Activated CD4-positive, alpha-beta T cell treated with anti-CD3 and anti-CD28 coated beads, Interleukin-2, amount 10 ng/mL, durations not matched to agents 24 days and 14 days (primary cell): ENCODE measurements around the gene UBE2H. TPM values are rescaled to one million over a fixed set of nuclear protein-coding genes. Genes with fewer than 3 reads are reported as not detected.
"Not testable (repeated sequence)": the region's sequence is repeated elsewhere in the genome, so short reads cannot be mapped to it uniquely, and the experiment has no call there.

ENCODE experiments used
- DNase-seq: peaks from one replicate; pipeline ENCODE4 v3.0.0; 2022
- H3K27ac Mint-ChIP-seq: one replicate; pipeline ENCODE4 v1.8.0; 2022; ENCODE audit warnings: mild to moderate bottlenecking, mixed read lengths
- H3K27me3 Mint-ChIP-seq: one replicate; pipeline ENCODE4 v1.8.0; 2022; ENCODE audit warnings: mixed read lengths
- H3K36me3 Mint-ChIP-seq: one replicate; pipeline ENCODE4 v1.8.0; 2022; ENCODE audit warnings: low read depth, mild to moderate bottlenecking, mixed read lengths
- H3K4me1 Mint-ChIP-seq: one replicate; pipeline ENCODE4 v1.8.0; 2021; ENCODE audit warnings: mixed read lengths
- H3K4me3 Mint-ChIP-seq: one replicate; pipeline ENCODE4 v1.8.0; 2022; ENCODE audit warnings: mild to moderate bottlenecking, moderate library complexity, mixed read lengths
- H3K9me3 Mint-ChIP-seq: one replicate; pipeline ENCODE4 v1.8.0; 2021; ENCODE audit warnings: mixed read lengths
- intact Hi-C: fragments of 100-400 bp; cut with micrococcal nuclease; formaldehyde crosslinking; loops from one replicate; pipeline ENCODE4 v1.15.1; 2023
- total RNA-seq: library from RNA; stranded (reverse); gene quantifications from 2 replicates; pipeline ENCODE4 v1.2.3, GENCODE V29; 2022

Gene UBE2H
- 21.7 and 24.2 TPM in 2 replicates for total RNA-seq

DNA sequence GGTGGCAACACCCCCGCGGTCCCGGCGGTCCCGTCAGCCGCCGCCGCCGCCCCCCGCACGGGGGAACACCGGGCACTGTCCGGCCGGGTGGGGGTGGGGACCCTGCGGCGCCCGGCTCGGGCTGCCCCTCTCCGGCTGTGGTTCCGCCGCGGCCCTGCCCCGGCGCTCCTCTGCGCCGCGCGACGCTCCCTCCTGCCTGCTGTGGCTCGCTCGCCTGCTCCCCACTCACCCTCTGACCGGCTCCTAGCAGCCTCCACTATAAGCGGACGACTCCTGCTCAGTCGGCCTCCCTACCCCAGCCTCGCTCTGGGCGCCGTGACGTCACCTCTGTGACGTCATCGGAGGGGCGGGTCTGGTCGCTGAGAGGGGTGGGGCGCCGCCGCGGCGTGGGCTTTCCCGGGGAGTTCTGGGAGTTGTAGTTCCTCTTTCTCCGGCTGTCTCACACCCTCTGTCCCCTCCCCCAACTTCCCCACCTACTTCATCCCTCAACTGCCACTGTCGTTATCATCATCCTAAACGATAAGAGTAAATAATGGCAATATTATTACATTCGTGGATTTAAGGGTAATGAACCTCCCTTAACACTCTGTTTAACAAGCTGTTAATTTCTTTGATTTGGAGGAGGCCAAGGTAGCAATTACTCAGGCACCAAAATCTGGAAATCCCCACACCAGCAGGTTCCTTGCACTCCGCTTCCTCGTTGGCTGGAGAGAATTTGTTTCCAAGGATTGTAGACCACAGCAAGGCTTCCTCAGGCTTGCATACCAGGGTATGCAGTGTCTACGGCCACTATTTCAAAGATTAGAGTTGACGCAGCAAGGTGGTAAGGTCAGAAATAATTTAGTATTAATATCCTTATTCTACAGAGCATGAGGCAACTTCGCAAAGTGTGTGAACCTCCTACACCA lies at the start of gene UBE2H:
Gene UBE2H, minus strand, starts transcription at position 308 of the 908 bp plus-strand sequence. CDS start 405 bp downstream, outside the sequence.
- peak; percentile 95 for DNase-seq
- Mint-ChIP-seq H3K36me3 (peaks cover 2% of the 10 kb centered on the region), H3K4me1 (peaks cover 17% of the 10 kb centered on the region), H3K27ac (peak within 1 kb of the TSS; percentile 100), H3K9me3 (no peaks in the 10 kb centered on the region), H3K4me3 (no peak within 1 kb of the TSS), H3K27me3 (peaks cover 5% of the 10 kb centered on the region)
- intact Hi-C loops, result loop anchor here (2.0 to 5.0 kb wide), 3 partner anchors 58 to 514 kb away; partner anchors contain the start of gene NRF1

DNA sequence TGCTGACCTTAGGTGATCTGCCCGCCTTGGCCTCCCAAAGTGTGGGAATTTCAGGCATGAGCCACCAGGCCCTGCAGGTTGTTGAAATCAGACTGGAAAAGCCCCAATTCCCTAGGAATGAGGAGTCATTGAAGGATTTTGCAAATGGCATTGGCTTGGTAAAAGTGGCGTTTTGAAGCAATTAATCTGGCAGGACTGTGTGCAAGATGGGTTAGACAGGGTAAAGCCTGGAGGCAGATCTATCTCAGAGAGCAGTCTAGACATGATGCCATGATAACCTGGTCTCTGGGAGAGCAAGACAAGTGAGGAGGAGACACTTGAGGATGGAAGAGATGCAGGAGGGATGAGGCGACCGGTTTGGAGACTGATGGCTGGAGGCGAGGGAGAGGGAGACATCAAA lies 45.7 kb upstream of the UBE2H start:
- Mint-ChIP-seq H3K36me3 (no peaks in the 10 kb centered on the region), H3K4me1 (no peaks in the 10 kb centered on the region), H3K27ac (no peak overlapping the region), H3K4me3 (no peak overlapping the region), H3K9me3 (no peaks in the 10 kb centered on the region), H3K27me3 (no peaks in the 10 kb centered on the region)
- no peak for DNase-seq
- intact Hi-C loops, result no loop called here

DNA sequence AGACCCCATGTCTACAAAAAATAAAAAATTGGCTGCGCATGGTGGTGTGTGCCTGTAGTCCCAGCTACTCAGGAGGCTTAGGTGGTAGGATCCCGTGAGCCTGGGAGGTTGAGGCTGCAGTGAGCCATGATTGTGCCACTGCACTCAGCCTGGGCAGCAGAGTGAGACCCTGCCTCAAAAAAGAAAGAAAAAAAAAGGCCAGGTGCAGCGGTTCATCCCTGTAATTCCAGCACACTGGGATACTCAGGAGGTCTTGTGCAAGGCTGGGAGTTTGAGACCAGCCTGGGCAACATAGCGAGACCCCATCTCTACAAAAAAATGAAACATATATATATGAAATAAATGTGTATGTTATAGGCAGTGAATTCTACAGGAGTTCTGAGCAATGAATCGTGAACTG lies 44.5 kb upstream of the UBE2H start:
- H3K27me3 Mint-ChIP-seq, result no peaks in the 10 kb centered on the region
- no peak overlapping the region for H3K4me3 Mint-ChIP-seq
- intact Hi-C loops, result no loop called here
- no peaks in the 10 kb centered on the region for H3K36me3 Mint-ChIP-seq
- no peaks in the 10 kb centered on the region for H3K9me3 Mint-ChIP-seq
- no peaks in the 10 kb centered on the region for H3K4me1 Mint-ChIP-seq
- no peak for DNase-seq
- no peak overlapping the region for H3K27ac Mint-ChIP-seq

DNA sequence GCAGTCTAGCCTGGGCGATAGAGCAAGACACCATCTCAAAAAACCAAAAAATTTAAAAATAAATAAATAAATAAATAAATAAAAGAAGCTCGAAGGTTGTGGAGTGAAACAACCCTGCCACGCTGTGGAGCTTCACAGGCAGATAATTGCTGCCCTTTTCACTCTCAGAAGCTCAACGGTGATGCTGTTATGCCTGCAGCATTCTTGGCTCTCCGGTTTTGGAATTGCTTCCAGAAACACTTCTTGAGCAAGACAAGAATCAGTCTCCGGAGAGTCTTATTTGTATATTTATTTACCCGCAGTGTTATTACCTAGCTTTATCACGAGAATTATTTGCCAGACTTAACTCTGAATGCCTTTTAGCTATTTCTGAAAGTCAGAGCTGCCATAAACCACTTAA lies 40.5 kb upstream of the UBE2H start:
- Mint-ChIP-seq H3K27ac (no peak overlapping the region), H3K4me1 (peaks cover 2% of the 10 kb centered on the region), H3K27me3 (no peaks in the 10 kb centered on the region), H3K36me3 (no peaks in the 10 kb centered on the region), H3K9me3 (no peaks in the 10 kb centered on the region), H3K4me3 (no peak overlapping the region)
- no peak for DNase-seq
- intact Hi-C loops, result no loop called here

DNA sequence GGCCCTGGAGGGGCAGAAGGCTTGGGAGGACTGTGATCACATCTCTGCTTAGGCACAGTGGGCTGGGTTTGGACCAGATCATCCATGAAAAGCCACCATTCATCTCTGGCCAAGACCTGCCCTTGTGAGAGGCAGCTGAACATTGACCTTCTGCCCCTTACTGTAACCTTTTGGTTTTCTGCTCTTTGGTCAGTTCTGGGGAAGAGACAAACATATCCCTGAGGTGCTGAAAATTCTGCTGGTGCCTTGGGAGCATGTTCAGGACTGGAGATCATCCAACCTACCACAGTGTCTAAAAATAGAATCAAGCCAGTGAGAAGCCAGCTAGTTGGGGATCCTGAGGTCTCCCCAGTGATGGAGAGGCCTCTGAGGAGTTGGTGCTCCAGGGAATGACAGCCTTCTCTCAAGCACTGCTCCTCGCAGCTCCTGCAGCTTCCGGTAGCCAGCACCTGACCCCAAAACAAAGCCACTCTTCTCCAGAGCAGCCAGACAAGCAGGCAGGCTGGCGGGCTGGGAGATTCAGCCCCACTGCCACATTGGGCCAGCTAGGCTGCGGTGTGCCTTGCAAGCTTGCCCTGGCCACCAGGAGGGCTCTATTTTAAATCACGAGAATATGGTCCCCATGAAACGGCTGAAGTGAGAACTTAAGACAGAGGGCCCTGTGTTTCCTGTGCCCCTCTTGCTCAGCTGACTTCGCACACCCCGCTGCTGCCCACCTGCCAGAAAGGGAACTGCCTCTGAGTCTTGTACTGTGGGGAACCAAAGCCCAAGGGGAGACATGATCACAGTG lies 37.8 kb upstream of the UBE2H start:
- Mint-ChIP-seq H3K9me3 (no peaks in the 10 kb centered on the region), H3K27ac (no peak overlapping the region), H3K4me3 (no peak overlapping the region), H3K27me3 (no peaks in the 10 kb centered on the region), H3K36me3 (no peaks in the 10 kb centered on the region), H3K4me1 (peaks cover 2% of the 10 kb centered on the region)
- no peak for DNase-seq
- intact Hi-C loops, result no loop called here

DNA sequence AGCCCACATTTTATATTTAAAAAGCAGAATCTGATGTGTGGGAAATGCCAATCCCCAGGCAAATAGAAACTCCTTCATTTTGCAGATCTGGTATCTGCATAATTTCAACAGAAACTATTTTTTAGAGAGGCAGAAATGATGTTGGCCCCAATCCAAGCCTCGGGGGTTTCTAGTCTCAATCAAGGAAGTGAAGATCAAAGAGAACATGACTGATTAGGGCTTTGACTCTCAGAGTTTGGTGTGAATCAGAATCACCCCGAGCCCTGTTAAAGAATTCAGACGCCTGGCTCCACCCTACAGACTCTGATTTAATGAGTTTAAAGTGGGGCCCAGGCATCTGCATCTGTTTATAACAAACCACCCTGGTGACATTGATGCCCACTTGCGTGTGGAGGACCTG lies 36.7 kb upstream of the UBE2H start:
- no peak for DNase-seq
- Mint-ChIP-seq H3K36me3 (no peaks in the 10 kb centered on the region), H3K27me3 (no peaks in the 10 kb centered on the region), H3K4me3 (no peak overlapping the region), H3K27ac (no peak overlapping the region), H3K4me1 (peaks cover 2% of the 10 kb centered on the region), H3K9me3 (no peaks in the 10 kb centered on the region)
- intact Hi-C loops, result no loop called here

DNA sequence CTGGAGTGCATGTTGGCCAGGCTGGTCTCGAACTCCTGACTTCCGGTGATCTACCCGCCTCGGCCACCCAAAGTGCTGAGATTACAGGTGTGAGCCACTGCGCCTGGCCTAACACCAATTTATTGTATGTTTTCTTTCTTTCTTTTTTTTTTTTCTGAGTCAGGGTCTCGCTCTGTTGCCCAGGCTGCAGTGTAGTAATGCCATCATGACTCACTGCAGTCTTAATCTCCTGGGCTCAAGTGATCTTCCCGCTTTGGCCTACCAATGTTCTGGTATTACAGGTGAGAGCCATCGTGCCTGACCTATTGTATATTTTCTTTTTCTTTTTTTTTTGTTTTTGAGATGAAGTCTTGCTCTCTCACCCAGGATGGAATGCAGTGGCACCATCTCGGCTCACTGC lies 33.8 kb upstream of the UBE2H start:
- Mint-ChIP-seq H3K27me3 (peaks cover 9% of the 10 kb centered on the region), H3K27ac (no peak overlapping the region), H3K4me3 (no peak overlapping the region), H3K4me1 (peaks cover 2% of the 10 kb centered on the region), H3K36me3 (no peaks in the 10 kb centered on the region), H3K9me3 (no peaks in the 10 kb centered on the region)
- intact Hi-C loops, result no loop called here
- no peak for DNase-seq

DNA sequence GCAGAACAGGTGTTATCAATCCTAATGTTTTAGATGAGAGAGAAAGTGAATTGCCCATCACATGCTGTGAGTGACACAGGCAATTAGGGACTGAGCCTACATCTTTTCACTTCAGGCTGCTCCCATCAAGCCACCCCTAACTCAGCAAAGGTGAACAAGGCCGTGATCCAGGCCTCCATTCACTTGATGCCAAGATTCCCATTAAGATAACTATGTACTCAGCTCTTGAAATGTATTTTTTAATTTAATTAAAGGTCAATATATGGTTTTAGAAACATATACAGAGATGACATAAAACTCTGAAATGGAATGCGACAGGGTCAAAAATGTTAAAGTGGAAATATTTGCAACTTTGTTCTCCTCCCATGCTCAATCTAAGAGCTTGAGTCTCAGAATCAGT lies 27.9 kb upstream of the UBE2H start:
- intact Hi-C loops, result no loop called here
- Mint-ChIP-seq H3K27ac (no peak overlapping the region), H3K4me3 (no peak overlapping the region), H3K4me1 (no peaks in the 10 kb centered on the region), H3K36me3 (no peaks in the 10 kb centered on the region), H3K27me3 (peaks cover 9% of the 10 kb centered on the region), H3K9me3 (no peaks in the 10 kb centered on the region)
- no peak for DNase-seq

DNA sequence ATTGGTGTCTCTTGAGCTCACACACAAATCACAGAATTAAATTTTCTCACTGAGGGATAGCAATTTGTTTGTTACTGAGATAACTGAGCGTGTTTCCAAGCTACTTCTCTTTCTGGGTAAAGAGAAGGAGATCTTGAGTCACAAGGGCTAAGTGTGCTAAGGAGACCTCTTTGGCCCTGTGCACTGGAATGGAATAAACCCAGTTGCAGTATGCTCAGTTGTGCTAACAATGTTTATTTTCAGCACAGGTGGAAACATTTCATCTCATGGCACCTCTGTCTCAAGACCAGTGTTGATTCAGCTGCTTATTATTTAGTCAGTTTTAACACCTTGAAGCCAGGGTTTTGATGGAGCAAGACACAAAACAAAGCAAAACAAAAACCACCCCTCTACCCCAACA lies 22.5 kb upstream of the UBE2H start:
- no peak for DNase-seq
- H3K27ac Mint-ChIP-seq, result no peak overlapping the region
- no peaks in the 10 kb centered on the region for H3K4me1 Mint-ChIP-seq
- intact Hi-C loops, result no loop called here
- H3K4me3 Mint-ChIP-seq, result no peak overlapping the region
- H3K27me3 Mint-ChIP-seq, result no peaks in the 10 kb centered on the region
- no peaks in the 10 kb centered on the region for H3K9me3 Mint-ChIP-seq
- H3K36me3 Mint-ChIP-seq, result no peaks in the 10 kb centered on the region

DNA sequence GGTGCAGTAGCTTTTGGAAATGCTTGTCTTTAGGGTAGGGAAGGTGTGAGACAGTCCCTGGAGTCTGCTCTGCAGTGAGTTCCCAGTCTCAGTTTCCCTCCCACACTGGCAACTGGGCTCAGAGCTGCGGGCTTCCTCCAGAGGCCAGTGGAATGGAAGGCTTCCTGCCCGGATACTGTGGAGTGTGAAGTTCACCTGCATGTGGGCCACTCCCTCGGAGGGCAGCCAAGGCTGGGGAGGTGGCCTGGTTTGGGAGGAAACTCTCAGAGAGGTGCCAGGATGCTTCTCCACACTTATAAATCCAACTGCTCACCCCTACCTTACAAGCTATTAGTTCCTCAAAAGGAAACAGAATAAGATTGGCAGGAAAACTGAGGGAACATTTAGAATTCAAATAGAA lies 18.1 kb upstream of the UBE2H start:
- intact Hi-C loops, result no loop called here
- Mint-ChIP-seq H3K36me3 (no peaks in the 10 kb centered on the region), H3K27ac (no peak overlapping the region), H3K9me3 (no peaks in the 10 kb centered on the region), H3K4me3 (no peak overlapping the region), H3K27me3 (no peaks in the 10 kb centered on the region), H3K4me1 (no peaks in the 10 kb centered on the region)
- no peak for DNase-seq

DNA sequence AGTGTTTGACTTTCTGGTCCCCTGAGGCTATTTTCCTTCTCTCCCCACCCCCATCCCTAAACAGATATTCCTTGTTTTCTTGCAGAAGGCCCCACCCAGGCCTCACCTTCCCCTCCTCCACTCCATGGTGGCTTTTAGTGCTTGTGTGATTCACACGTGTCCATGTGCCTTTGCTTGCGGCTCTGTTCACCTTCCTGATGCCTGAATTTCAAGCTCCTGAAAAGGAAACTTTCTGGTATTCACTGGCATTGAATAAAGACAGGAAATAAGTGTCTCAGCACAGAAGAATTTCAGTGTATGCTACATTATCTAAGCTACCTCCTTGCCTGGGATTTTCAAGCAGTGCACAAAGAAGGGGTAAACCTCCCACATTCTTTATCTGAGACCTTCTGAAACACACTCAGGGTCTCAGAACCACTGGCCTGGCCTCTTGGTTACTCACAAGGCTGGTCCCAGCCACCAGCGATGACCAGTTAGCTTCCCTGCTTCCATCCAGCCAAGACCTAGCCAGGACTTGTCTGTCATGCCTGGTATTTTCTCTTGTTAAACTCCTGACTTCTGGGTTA lies 17.2 kb upstream of the UBE2H start:
- Mint-ChIP-seq H3K4me3 (no peak overlapping the region), H3K27me3 (no peaks in the 10 kb centered on the region), H3K4me1 (no peaks in the 10 kb centered on the region), H3K36me3 (no peaks in the 10 kb centered on the region), H3K27ac (no peak overlapping the region), H3K9me3 (no peaks in the 10 kb centered on the region)
- intact Hi-C loops, result no loop called here
- no peak for DNase-seq

DNA sequence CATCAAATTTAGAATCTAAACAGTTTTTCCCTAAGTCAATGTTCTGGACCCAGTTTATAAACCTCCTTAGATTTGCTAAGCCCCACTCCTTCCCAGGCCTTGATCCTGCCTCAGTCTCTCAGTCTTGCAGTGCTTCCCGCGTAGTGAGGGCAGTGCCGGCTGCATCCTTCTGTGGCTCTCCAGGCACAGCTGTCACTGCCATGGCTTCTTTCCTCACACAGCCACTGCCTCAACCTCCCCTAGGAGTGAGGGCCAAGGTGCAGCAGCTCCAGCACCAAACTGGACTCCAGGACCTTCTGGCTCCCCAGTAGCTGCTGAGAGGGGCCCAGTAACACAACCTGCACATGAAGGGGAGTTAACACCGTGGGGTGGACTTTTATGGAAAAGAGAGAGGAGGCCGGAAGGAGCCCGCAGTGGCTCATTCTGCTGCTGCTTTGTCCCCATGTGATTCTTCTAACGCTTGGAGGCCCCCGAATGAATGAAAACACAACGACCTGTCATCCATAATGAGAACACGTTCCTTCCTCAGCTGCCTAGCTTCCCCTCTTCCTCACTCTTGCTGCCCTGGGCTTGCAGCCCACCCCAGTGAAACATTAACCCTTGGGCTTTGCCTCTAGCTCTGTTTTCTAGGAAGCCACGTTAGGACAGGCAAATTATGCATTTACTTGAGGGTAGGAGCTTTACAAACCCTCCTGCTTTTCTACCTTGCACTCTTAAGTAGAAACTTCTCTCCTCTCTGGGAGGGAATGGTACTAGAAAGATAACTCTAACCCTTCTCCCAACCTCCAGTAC lies 16.0 kb upstream of the UBE2H start:
- no peak for DNase-seq
- no peaks in the 10 kb centered on the region for H3K4me1 Mint-ChIP-seq
- H3K27ac Mint-ChIP-seq, result no peak overlapping the region
- intact Hi-C loops, result no loop called here
- H3K9me3 Mint-ChIP-seq, result no peaks in the 10 kb centered on the region
- no peaks in the 10 kb centered on the region for H3K27me3 Mint-ChIP-seq
- H3K36me3 Mint-ChIP-seq, result no peaks in the 10 kb centered on the region
- H3K4me3 Mint-ChIP-seq, result no peak overlapping the region

DNA sequence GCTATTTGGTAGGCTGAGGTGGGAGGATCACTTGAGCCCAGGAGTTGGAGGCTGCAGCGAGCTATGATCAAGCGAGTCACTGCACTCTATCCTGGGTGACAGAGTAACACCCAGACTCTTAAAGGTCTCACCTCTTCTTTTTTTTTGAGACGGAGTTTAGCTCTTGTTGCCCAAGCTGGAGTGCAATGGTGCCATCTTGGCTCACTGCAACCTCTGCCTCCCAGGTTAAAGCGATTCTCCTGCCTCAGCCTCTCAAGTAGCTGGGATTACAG lies 7.4 kb upstream of the UBE2H start:
- H3K4me1 Mint-ChIP-seq, H3K9me3 Mint-ChIP-seq: not testable (repeated sequence)

More for the DNA sequence above, 7.4 kb upstream of the UBE2H start:
- H3K4me3 Mint-ChIP-seq, intact Hi-C loops, H3K27ac Mint-ChIP-seq, H3K27me3 Mint-ChIP-seq, DNase-seq, H3K36me3 Mint-ChIP-seq: not testable (repeated sequence)
